ENCODE results near the gene TAP1.

Gene TAP1

GRCh38 chr6:32853541-32854375 lies at the start of gene TAP1, which contains the start of gene PSMB9:
Gene TAP1 (minus strand): TSS chr6:32853704. CDS start chr6:32853636, 68 bp downstream.
Gene PSMB9 (plus strand): TSS chr6:32854192. CDS start chr6:32854230, 38 bp downstream.
- peak within 1 kb of the TSS; percentile 86 for H3K4me3 ChIP-seq (ENCODE audit: low read depth, low read length)
- TF ChIP-seq CTCF (IDR thresholded peaks at IDR 0.05; ENCODE audit: borderline replicate concordance, insufficient read depth, low read depth, low read length), result peak; percentile 88

GRCh38 chr6:32895006-32895345 lies 41.5 kb upstream of the TAP1 start:
- TF ChIP-seq CTCF (IDR thresholded peaks at IDR 0.05; ENCODE audit: borderline replicate concordance, insufficient read depth, low read depth, low read length), result no peak
- H3K4me3 ChIP-seq (ENCODE audit: low read depth, low read length), result peak overlapping the region; percentile 68

- H3K4me3 ChIP-seq (ENCODE audit: low read depth, low read length), result peak overlapping the region; percentile 68
- no peak for TF ChIP-seq CTCF (IDR thresholded peaks at IDR 0.05; ENCODE audit: borderline replicate concordance, insufficient read depth, low read depth, low read length)
Observed at GRCh38 chr6:32894085-32895005, 40.8 kb upstream of the TAP1 start.

- no peak overlapping the region for H3K4me3 ChIP-seq (ENCODE audit: low read depth, low read length)
- TF ChIP-seq CTCF (IDR thresholded peaks at IDR 0.05; ENCODE audit: borderline replicate concordance, insufficient read depth, low read depth, low read length), result no peak
Observed at GRCh38 chr6:32890831-32891230, 37.3 kb upstream of the TAP1 start.

- TF ChIP-seq CTCF (IDR thresholded peaks at IDR 0.05; ENCODE audit: borderline replicate concordance, insufficient read depth, low read depth, low read length), result no peak
- H3K4me3 ChIP-seq (ENCODE audit: low read depth, low read length), result no peak overlapping the region
Observed at GRCh38 chr6:32889533-32889932, 36.0 kb upstream of the TAP1 start.

- no peak for TF ChIP-seq CTCF (IDR thresholded peaks at IDR 0.05; ENCODE audit: borderline replicate concordance, insufficient read depth, low read depth, low read length)
- H3K4me3 ChIP-seq (ENCODE audit: low read depth, low read length), result no peak overlapping the region
Observed at GRCh38 chr6:32888576-32888975, 35.1 kb upstream of the TAP1 start.
